Measurements from ENCODE around the gene CHN1.

CHN1 gene

GRCh38 chr2:174760845-174761473, 244.2 kb downstream of the CHN1 start:
- DNase-seq: no peak

GRCh38 chr2:174759381-174760065, 245.7 kb downstream of the CHN1 start:
- no peak for DNase-seq

GRCh38 chr2:174756743-174757142, 248.4 kb downstream of the CHN1 start:
- DNase-seq: no peak

GRCh38 chr2:174753038-174753633, 252.0 kb downstream of the CHN1 start:
- peak; percentile 53 to 55 for DNase-seq

GRCh38 chr2:174752403-174753037, 252.7 kb downstream of the CHN1 start:
- peak in 1 of 2 donors; percentile 54 for DNase-seq

- peak; percentile 31 to 66 for DNase-seq
Observed at GRCh38 chr2:174750923-174751441, 254.2 kb downstream of the CHN1 start.

GRCh38 chr2:174749793-174750192, 255.4 kb downstream of the CHN1 start:
- DNase-seq: peak in 1 of 2 donors; percentile 11

GRCh38 chr2:174748948-174749347, 256.2 kb downstream of the CHN1 start:
- peak; percentile 63 to 79 for DNase-seq

Measured in CD4-positive, alpha-beta T cell treated with Interferon alpha-2 for 1 hour (primary cell).